Prostate gland (tissue), 2 donors: Measurements from ENCODE around the gene DGKB.

Experiments
- POLR2A ChIP-seq: fragments of 450-650 bp; IDR thresholded peaks from one replicate; pipeline ENCODE4 v1.6.1; 2016; ENCODE audit warnings: antibody characterized with exemption, mild to moderate bottlenecking
- POLR2AphosphoS5 ChIP-seq: sonication (generic); formaldehyde crosslinking; IDR thresholded peaks from one replicate; pipeline ENCODE4 v1.6.1; 2017; ENCODE audit warnings: antibody characterized with exemption
- TF ChIP-seq, protein P1 (sequence below), 4 experiments: fragments of 200-600 bp in 2 of 4; fragments of 450-650 bp in 2 of 4; sonication (generic) in 2 of 4; IDR thresholded peaks; 1 replicate in 3 of 4; 2 replicates in 1 of 4; pipeline ENCODE4 v1.5.1; 2016 to 2019; ENCODE audit warnings: antibody characterized with exemption in 4 of 4, mild to moderate bottlenecking in 2 of 4, moderate library complexity in 2 of 4

DNA sequence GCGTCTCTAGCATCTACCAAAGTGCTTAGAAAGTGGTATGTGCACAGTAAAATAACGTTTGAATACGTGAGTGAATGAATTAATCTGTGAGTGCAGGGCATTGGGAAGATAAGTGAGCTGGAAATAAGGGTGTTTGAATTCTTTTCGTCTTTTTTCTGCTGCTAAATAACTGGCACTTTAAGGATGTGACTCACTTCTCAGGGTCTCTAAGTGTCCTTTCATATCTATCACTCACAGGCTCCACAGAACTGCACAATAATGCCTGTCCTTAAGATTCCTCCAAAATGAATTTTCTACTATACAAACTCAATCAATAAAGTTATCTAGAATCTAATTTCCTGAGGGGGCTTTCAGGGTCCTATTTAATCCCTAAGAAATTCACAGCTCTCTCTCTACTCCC, 3.2 kb upstream of the DGKB start:
- TF ChIP-seq, protein P1, sequence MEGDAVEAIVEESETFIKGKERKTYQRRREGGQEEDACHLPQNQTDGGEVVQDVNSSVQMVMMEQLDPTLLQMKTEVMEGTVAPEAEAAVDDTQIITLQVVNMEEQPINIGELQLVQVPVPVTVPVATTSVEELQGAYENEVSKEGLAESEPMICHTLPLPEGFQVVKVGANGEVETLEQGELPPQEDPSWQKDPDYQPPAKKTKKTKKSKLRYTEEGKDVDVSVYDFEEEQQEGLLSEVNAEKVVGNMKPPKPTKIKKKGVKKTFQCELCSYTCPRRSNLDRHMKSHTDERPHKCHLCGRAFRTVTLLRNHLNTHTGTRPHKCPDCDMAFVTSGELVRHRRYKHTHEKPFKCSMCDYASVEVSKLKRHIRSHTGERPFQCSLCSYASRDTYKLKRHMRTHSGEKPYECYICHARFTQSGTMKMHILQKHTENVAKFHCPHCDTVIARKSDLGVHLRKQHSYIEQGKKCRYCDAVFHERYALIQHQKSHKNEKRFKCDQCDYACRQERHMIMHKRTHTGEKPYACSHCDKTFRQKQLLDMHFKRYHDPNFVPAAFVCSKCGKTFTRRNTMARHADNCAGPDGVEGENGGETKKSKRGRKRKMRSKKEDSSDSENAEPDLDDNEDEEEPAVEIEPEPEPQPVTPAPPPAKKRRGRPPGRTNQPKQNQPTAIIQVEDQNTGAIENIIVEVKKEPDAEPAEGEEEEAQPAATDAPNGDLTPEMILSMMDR (IDR thresholded peaks at IDR 0.05), result no peak
- TF ChIP-seq POLR2AphosphoS5 (no peak), POLR2A (no peak)
